HAP-1 (cell line): ENCODE results near the gene CYP26C1.

Source experiments
- DNase-seq, 2 experiments: peaks; one replicate each; pipeline ENCODE4 v3.0.0-alpha.2; 2016 to 2020; ENCODE audit warnings: low spot score in 2 of 2
- H3K27me3 ChIP-seq: fragments of 250-450 bp; sonication (Bioruptor Pico); 2 replicates; pipeline ENCODE4 v1.5.1; 2020; ENCODE audit warnings: low read depth, mild to moderate bottlenecking, moderate library complexity
- H3K36me3 ChIP-seq: fragments of 250-450 bp; sonication (Bioruptor Pico); replicated peaks from 2 replicates; pipeline ENCODE4 v1.5.1; 2020; ENCODE audit warnings: mild to moderate bottlenecking
- H3K4me1 ChIP-seq: fragments of 250-450 bp; sonication (Bioruptor Pico); 2 replicates; pipeline ENCODE4 v1.5.1; 2020; ENCODE audit warnings: mild to moderate bottlenecking
- H3K4me3 ChIP-seq: fragments of 250-450 bp; sonication (Bioruptor Pico); 2 replicates; pipeline ENCODE4 v1.5.1; 2020; ENCODE audit warnings: mild to moderate bottlenecking, moderate library complexity
- H3K9me3 ChIP-seq: fragments of 250-450 bp; sonication (Bioruptor Pico); 2 replicates; pipeline ENCODE4 v1.5.1; 2020; ENCODE audit warnings: mild to moderate bottlenecking, moderate library complexity
- in situ Hi-C: fragments of 300-500 bp; cut with MboI; formaldehyde crosslinking; loops from 3 replicates; pipeline ENCODE4 v1.14.3; 2020; ENCODE audit warnings: low sequenced_read_pairs, inconsistent platforms, mixed read lengths

The CYP26C1 gene

GRCh38 chr10:93059975-93060886 is at the start of gene CYP26C1:
TSS of gene CYP26C1 (plus strand) at chr10:93060798. CDS start at chr10:93061264, 466 bp downstream.
- no peaks in the 10 kb centered on the region for H3K27me3 ChIP-seq
- H3K4me3 ChIP-seq: no peak within 1 kb of the TSS
- 0 out of 2 replicates have a peak, but pooled peaks cover 2% of the 10 kb centered on the region for H3K9me3 ChIP-seq
- no peak for DNase-seq
- in situ Hi-C loops: loop anchor here (25.0 kb wide), 1 partner anchor 173 kb away; no protein-coding TSS in a partner anchor
- no peaks in the 10 kb centered on the region for H3K36me3 ChIP-seq
- peaks cover 11% of the 10 kb centered on the region for H3K4me1 ChIP-seq

- DNase-seq: no peak
- Histone ChIP-seq H3K27me3 (no peaks in the 10 kb centered on the region), H3K4me3 (no peak overlapping the region), H3K9me3 (no peaks in the 10 kb centered on the region), H3K4me1 (peaks cover 3% of the 10 kb centered on the region; the same call in 1 of the 2 replicates), H3K36me3 (no peaks in the 10 kb centered on the region)
- in situ Hi-C loops: no loop called here
Measured at GRCh38 chr10:93015722-93016121, 44.9 kb upstream of the CYP26C1 start.

- Histone ChIP-seq H3K4me3 (no peak overlapping the region), H3K4me1 (peaks cover 4% of the 10 kb centered on the region; the same call in 1 of the 2 replicates), H3K27me3 (no peaks in the 10 kb centered on the region), H3K9me3 (no peaks in the 10 kb centered on the region), H3K36me3 (no peaks in the 10 kb centered on the region; the same call in 1 of the 2 replicates)
- in situ Hi-C loops: no loop called here
- peak in 1 of 2 experiments; percentile 65 for DNase-seq
Measured at GRCh38 chr10:93023013-93023650, 37.5 kb upstream of the CYP26C1 start.

GRCh38 chr10:93026072-93026471 is 34.5 kb upstream of the CYP26C1 start:
- in situ Hi-C loops: no loop called here
- Histone ChIP-seq H3K4me1 (peaks cover 4% of the 10 kb centered on the region), H3K27me3 (no peaks in the 10 kb centered on the region)

GRCh38 chr10:93027508-93027907 is 33.1 kb upstream of the CYP26C1 start:
- no peak for DNase-seq
- Histone ChIP-seq H3K4me1 (peaks cover 4% of the 10 kb centered on the region), H3K4me3 (no peak overlapping the region), H3K27me3 (no peaks in the 10 kb centered on the region), H3K9me3 (no peaks in the 10 kb centered on the region), H3K36me3 (no peaks in the 10 kb centered on the region; the same call in 1 of the 2 replicates)
- in situ Hi-C loops: no loop called here

More at GRCh38 chr10:93026072-93026471, 34.5 kb upstream of the CYP26C1 start:
- Histone ChIP-seq H3K36me3 (no peaks in the 10 kb centered on the region; the same call in 1 of the 2 replicates), H3K4me3 (no peak overlapping the region), H3K9me3 (no peaks in the 10 kb centered on the region)
- DNase-seq: no peak

GRCh38 chr10:93028883-93029282 is 31.7 kb upstream of the CYP26C1 start:
- Histone ChIP-seq H3K27me3 (no peaks in the 10 kb centered on the region), H3K4me3 (no peak overlapping the region), H3K9me3 (no peaks in the 10 kb centered on the region), H3K4me1 (peaks cover 8% of the 10 kb centered on the region), H3K36me3 (no peaks in the 10 kb centered on the region; the same call in 1 of the 2 replicates)
- DNase-seq: no peak
- in situ Hi-C loops: no loop called here

- in situ Hi-C loops: no loop called here
- no peaks in the 10 kb centered on the region for H3K27me3 ChIP-seq
- no peaks in the 10 kb centered on the region; the same call in 1 of the 2 replicates for H3K36me3 ChIP-seq
- peaks cover 20% of the 10 kb centered on the region for H3K4me1 ChIP-seq
- no peak overlapping the region for H3K4me3 ChIP-seq
- H3K9me3 ChIP-seq: no peaks in the 10 kb centered on the region
- DNase-seq: no peak
Measured at GRCh38 chr10:93030409-93030808, 30.2 kb upstream of the CYP26C1 start.

- no peak overlapping the region for H3K4me3 ChIP-seq
- H3K27me3 ChIP-seq: no peaks in the 10 kb centered on the region
- DNase-seq: no peak
- H3K4me1 ChIP-seq: peaks cover 20% of the 10 kb centered on the region
- no peaks in the 10 kb centered on the region for H3K9me3 ChIP-seq
- in situ Hi-C loops: no loop called here
- H3K36me3 ChIP-seq: no peaks in the 10 kb centered on the region; the same call in 1 of the 2 replicates
Measured at GRCh38 chr10:93032105-93032808, 28.3 kb upstream of the CYP26C1 start.

GRCh38 chr10:93032809-93033137 is 27.8 kb upstream of the CYP26C1 start:
- Histone ChIP-seq H3K4me3 (no peak overlapping the region), H3K9me3 (no peaks in the 10 kb centered on the region), H3K36me3 (no peaks in the 10 kb centered on the region; the same call in 1 of the 2 replicates), H3K27me3 (no peaks in the 10 kb centered on the region), H3K4me1 (peaks cover 20% of the 10 kb centered on the region)
- in situ Hi-C loops: no loop called here
- DNase-seq: no peak

GRCh38 chr10:93034426-93034825 is 26.2 kb upstream of the CYP26C1 start:
- H3K36me3 ChIP-seq: no peaks in the 10 kb centered on the region
- no peak overlapping the region for H3K4me3 ChIP-seq
- in situ Hi-C loops: no loop called here
- DNase-seq: peak; percentile 23 to 29
- H3K4me1 ChIP-seq: peaks cover 21% of the 10 kb centered on the region
- H3K9me3 ChIP-seq: no peaks in the 10 kb centered on the region
- no peaks in the 10 kb centered on the region for H3K27me3 ChIP-seq

GRCh38 chr10:93039110-93039509 is 21.5 kb upstream of the CYP26C1 start:
- DNase-seq: no peak
- Histone ChIP-seq H3K27me3 (no peaks in the 10 kb centered on the region), H3K4me3 (no peak overlapping the region), H3K36me3 (no peaks in the 10 kb centered on the region), H3K4me1 (peaks cover 13% of the 10 kb centered on the region), H3K9me3 (no peaks in the 10 kb centered on the region)
- in situ Hi-C loops: no loop called here

- Histone ChIP-seq H3K9me3 (no peaks in the 10 kb centered on the region), H3K4me1 (peaks cover 7% of the 10 kb centered on the region), H3K27me3 (no peaks in the 10 kb centered on the region), H3K36me3 (no peaks in the 10 kb centered on the region), H3K4me3 (no peak overlapping the region)
- in situ Hi-C loops: no loop called here
- peak; percentile 42 to 56 for DNase-seq
Measured at GRCh38 chr10:93039721-93040120, 20.9 kb upstream of the CYP26C1 start.

- Histone ChIP-seq H3K9me3 (0 out of 2 replicates have a peak, but pooled peaks cover 2% of the 10 kb centered on the region), H3K27me3 (no peaks in the 10 kb centered on the region), H3K36me3 (no peaks in the 10 kb centered on the region), H3K4me3 (no peak overlapping the region), H3K4me1 (peaks cover 21% of the 10 kb centered on the region)
- in situ Hi-C loops: loop anchor here (25.0 kb wide), 1 partner anchor 167 kb away; no protein-coding TSS in a partner anchor
- DNase-seq: peak; percentile 12 to 48
Measured at GRCh38 chr10:93054486-93054885, 6.1 kb upstream of the CYP26C1 start.
